ENCODE results near the gene NSUN2. TPM values are rescaled to one million over a fixed set of nuclear protein-coding genes. Genes with fewer than 3 reads are reported as not detected.

The NSUN2 gene
- total RNA-seq, 4 donors from 2014 or later: 25.7 to 42.8 (median 39.1) TPM

- intact Hi-C loops (cut with DNase I): no loop called here
- no peaks in the 10 kb centered on the region for H3K4me1 ChIP-seq
- H3K9me3 ChIP-seq: no peaks in the 10 kb centered on the region
- no peak overlapping the region for H3K27ac ChIP-seq (replicated peaks in 1 of 4)
- H3K4me3 ChIP-seq: no peak overlapping the region
- 73% methylated on average over 5 of the region's 5 CpGs for WGBS
- H3K27me3 ChIP-seq: peaks cover 0 to 35% (median 2%) of the 10 kb centered on the region in 4 donors
- H3K36me3 ChIP-seq: no peaks in the 10 kb centered on the region
- peak; percentile 77 for DNase-seq (ENCODE audit: extremely low spot score)
- TF ChIP-seq POLR2A (IDR thresholded peaks at IDR 0.05; ENCODE audit: low read depth) (no peak), EP300 (IDR thresholded peaks at IDR 0.05) (no peak), POLR2AphosphoS5 (IDR thresholded peaks at IDR 0.05) (no peak)
- TF ChIP-seq, protein P1, sequence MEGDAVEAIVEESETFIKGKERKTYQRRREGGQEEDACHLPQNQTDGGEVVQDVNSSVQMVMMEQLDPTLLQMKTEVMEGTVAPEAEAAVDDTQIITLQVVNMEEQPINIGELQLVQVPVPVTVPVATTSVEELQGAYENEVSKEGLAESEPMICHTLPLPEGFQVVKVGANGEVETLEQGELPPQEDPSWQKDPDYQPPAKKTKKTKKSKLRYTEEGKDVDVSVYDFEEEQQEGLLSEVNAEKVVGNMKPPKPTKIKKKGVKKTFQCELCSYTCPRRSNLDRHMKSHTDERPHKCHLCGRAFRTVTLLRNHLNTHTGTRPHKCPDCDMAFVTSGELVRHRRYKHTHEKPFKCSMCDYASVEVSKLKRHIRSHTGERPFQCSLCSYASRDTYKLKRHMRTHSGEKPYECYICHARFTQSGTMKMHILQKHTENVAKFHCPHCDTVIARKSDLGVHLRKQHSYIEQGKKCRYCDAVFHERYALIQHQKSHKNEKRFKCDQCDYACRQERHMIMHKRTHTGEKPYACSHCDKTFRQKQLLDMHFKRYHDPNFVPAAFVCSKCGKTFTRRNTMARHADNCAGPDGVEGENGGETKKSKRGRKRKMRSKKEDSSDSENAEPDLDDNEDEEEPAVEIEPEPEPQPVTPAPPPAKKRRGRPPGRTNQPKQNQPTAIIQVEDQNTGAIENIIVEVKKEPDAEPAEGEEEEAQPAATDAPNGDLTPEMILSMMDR (IDR thresholded peaks at IDR 0.05): no peak
Observed at GRCh38 chr5:6570530-6570929, 62.3 kb downstream of the NSUN2 start.

GRCh38 chr5:6568889-6569288 is 64.0 kb downstream of the NSUN2 start:
- H3K36me3 ChIP-seq: no peaks in the 10 kb centered on the region
- no peak overlapping the region for H3K4me3 ChIP-seq
- no peaks in the 10 kb centered on the region for H3K4me1 ChIP-seq
- H3K27me3 ChIP-seq: peaks cover 0 to 26% (median 2%) of the 10 kb centered on the region in 4 donors
- intact Hi-C loops (cut with DNase I): no loop called here
- no peaks in the 10 kb centered on the region for H3K9me3 ChIP-seq
- WGBS: 71% methylated on average over 6 of the region's 6 CpGs
- no peak overlapping the region for H3K27ac ChIP-seq (replicated peaks in 1 of 4)
- TF ChIP-seq POLR2A (IDR thresholded peaks at IDR 0.05; ENCODE audit: low read depth) (no peak), EP300 (IDR thresholded peaks at IDR 0.05) (no peak), POLR2AphosphoS5 (IDR thresholded peaks at IDR 0.05) (no peak)
- TF ChIP-seq, protein P1 (IDR thresholded peaks at IDR 0.05): no peak
- peak; percentile 85 for DNase-seq (ENCODE audit: extremely low spot score)

DNA sequence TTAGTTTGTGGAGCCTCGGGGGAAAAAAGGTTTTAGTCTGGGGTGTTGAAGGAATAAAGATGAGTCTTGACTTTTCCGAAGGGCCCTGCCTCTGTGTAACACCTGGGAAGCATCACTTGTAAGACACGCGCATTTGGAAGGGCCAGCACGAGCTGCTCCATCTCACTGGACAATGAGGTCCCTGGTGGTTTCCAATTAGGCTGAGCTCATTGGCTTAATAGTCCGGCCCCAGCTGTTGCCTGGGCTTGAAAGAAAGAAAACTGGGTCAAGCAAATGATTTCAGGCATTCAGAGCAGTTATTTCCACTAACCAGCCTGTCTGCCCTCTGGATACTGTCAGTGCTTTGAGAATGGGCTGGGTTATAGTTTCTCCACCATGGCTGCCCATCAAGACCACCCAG is 64.5 kb downstream of the NSUN2 start:
- Histone ChIP-seq H3K9me3 (no peaks in the 10 kb centered on the region), H3K4me3 (no peak overlapping the region), H3K36me3 (no peaks in the 10 kb centered on the region), H3K27me3 (peaks cover 0 to 21% (median 2%) of the 10 kb centered on the region in 4 donors), H3K4me1 (no peaks in the 10 kb centered on the region), H3K27ac (replicated peaks in 1 of 4) (no peak overlapping the region)
- WGBS: 50% methylated on average over 6 of the region's 6 CpGs
- TF ChIP-seq EP300 (IDR thresholded peaks at IDR 0.05): no peak
- TF ChIP-seq, protein P1 (IDR thresholded peaks at IDR 0.05): no peak
- no peak for TF ChIP-seq POLR2AphosphoS5 (IDR thresholded peaks at IDR 0.05)
- TF ChIP-seq POLR2A (IDR thresholded peaks at IDR 0.05; ENCODE audit: low read depth): no peak
- peak; percentile 90 for DNase-seq (ENCODE audit: extremely low spot score)
- intact Hi-C loops (cut with DNase I): no loop called here

GRCh38 chr5:6567835-6568234 is 65.0 kb downstream of the NSUN2 start:
- peak; percentile 21 for DNase-seq (ENCODE audit: extremely low spot score)
- Histone ChIP-seq H3K4me1 (no peaks in the 10 kb centered on the region), H3K27ac (replicated peaks in 1 of 4) (no peak overlapping the region), H3K4me3 (no peak overlapping the region), H3K9me3 (no peaks in the 10 kb centered on the region), H3K36me3 (no peaks in the 10 kb centered on the region), H3K27me3 (peaks cover 0 to 18% (median 2%) of the 10 kb centered on the region in 4 donors)
- intact Hi-C loops (cut with DNase I): no loop called here
- TF ChIP-seq, protein P1 (IDR thresholded peaks at IDR 0.05): no peak
- no peak for TF ChIP-seq EP300 (IDR thresholded peaks at IDR 0.05)
- no peak for TF ChIP-seq POLR2A (IDR thresholded peaks at IDR 0.05; ENCODE audit: low read depth)
- no peak for TF ChIP-seq POLR2AphosphoS5 (IDR thresholded peaks at IDR 0.05)

- Histone ChIP-seq H3K4me3 (no peak overlapping the region), H3K36me3 (no peaks in the 10 kb centered on the region), H3K27me3 (peaks cover 0 to 15% (median 2%) of the 10 kb centered on the region in 4 donors), H3K27ac (replicated peaks in 1 of 4) (no peak overlapping the region), H3K4me1 (no peaks in the 10 kb centered on the region), H3K9me3 (no peaks in the 10 kb centered on the region)
- 87% methylated on average over 4 of the region's 4 CpGs for WGBS
- TF ChIP-seq, protein P1 (IDR thresholded peaks at IDR 0.05): no peak
- TF ChIP-seq POLR2AphosphoS5 (IDR thresholded peaks at IDR 0.05): no peak
- no peak for TF ChIP-seq POLR2A (IDR thresholded peaks at IDR 0.05; ENCODE audit: low read depth)
- no peak for TF ChIP-seq EP300 (IDR thresholded peaks at IDR 0.05)
- DNase-seq (ENCODE audit: extremely low spot score): peak; percentile 70
- intact Hi-C loops (cut with DNase I): no loop called here
Observed at GRCh38 chr5:6567068-6567467, 65.8 kb downstream of the NSUN2 start.

Data from esophagus muscularis mucosa (tissue), 4 donors.